Keratinocyte (primary cell): Measurements from ENCODE around the gene PDCD4. TPM values are rescaled to one million over a fixed set of nuclear protein-coding genes. Genes with fewer than 3 reads are reported as not detected.

Source experiments
- DNase-seq: peaks from one replicate; pipeline ENCODE4 v3.0.0-alpha.2; 2011; ENCODE audit warnings: low read depth, missing footprints, low spot score
- FAIRE-seq: peaks from 2 replicates; lab custom pipeline; 2011; peaks lifted over from hg19 to GRCh38; lab: Jason Lieb, UNC
- H2AFZ ChIP-seq: 2 replicates; pipeline ENCODE4 v1.6.0; 2012; ENCODE audit warnings: low read length, control low read depth, inconsistent platforms; ENCODE audit not compliant: control insufficient read depth
- H3K27ac ChIP-seq: 2 replicates; pipeline ENCODE4 v1.5.1; 2011; ENCODE audit warnings: low read length; ENCODE audit not compliant: control insufficient read depth, insufficient read depth
- H3K27me3 ChIP-seq: 3 replicates; pipeline ENCODE4 v1.6.0; 2011; ENCODE audit warnings: low read length; ENCODE audit not compliant: control insufficient read depth, insufficient read depth; ENCODE audit errors: extremely low read depth
- H3K36me3 ChIP-seq, 2 experiments: 2 replicates in 1 of 2; 3 replicates in 1 of 2; pipeline ENCODE4 v1.5.1; 2011; ENCODE audit warnings: low read length in 2 of 2, mild to moderate bottlenecking in 1 of 2; ENCODE audit not compliant: control insufficient read depth in 2 of 2, insufficient read depth in 2 of 2; ENCODE audit errors: extremely low read depth in 1 of 2
- H3K4me1 ChIP-seq: 3 replicates; pipeline ENCODE4 v1.5.1; 2011; ENCODE audit warnings: low read length; ENCODE audit not compliant: control insufficient read depth, insufficient read depth; ENCODE audit errors: extremely low read depth
- H3K4me2 ChIP-seq: 3 replicates; pipeline ENCODE4 v1.6.0; 2011; ENCODE audit warnings: low read depth, low read length; ENCODE audit not compliant: control insufficient read depth, insufficient read depth; ENCODE audit errors: extremely low read depth
- H3K4me3 ChIP-seq, 3 experiments: fragments of 200-600 bp in 1 of 3; sonication (generic) in 1 of 3; 2 replicates in 2 of 3; 3 replicates in 1 of 3; pipeline ENCODE4 v1.5.1; 2011 to 2016; ENCODE audit warnings: low read length in 3 of 3, mild to moderate bottlenecking in 3 of 3, control low read depth in 2 of 3, inconsistent platforms in 1 of 3, low read depth in 1 of 3, mixed read lengths in 1 of 3, mixed run types in 1 of 3, moderate library complexity in 1 of 3; ENCODE audit not compliant: control insufficient read depth in 2 of 3, insufficient read depth in 2 of 3; ENCODE audit errors: extremely low read depth in 1 of 3
- H3K79me2 ChIP-seq: 2 replicates; pipeline ENCODE4 v1.6.0; 2012; ENCODE audit warnings: low read length; ENCODE audit not compliant: control insufficient read depth, insufficient read depth
- H3K9ac ChIP-seq: 3 replicates; pipeline ENCODE4 v1.6.0; 2011; ENCODE audit warnings: low read length; ENCODE audit not compliant: control insufficient read depth, insufficient read depth; ENCODE audit errors: extremely low read depth
- H3K9me1 ChIP-seq: 3 replicates; pipeline ENCODE4 v1.6.0; 2011; ENCODE audit warnings: low read length; ENCODE audit not compliant: control insufficient read depth, insufficient read depth; ENCODE audit errors: extremely low read depth
- H3K9me3 ChIP-seq: 2 replicates; pipeline ENCODE4 v1.5.1; 2012; ENCODE audit warnings: low read depth, low read length; ENCODE audit not compliant: control insufficient read depth
- H4K20me1 ChIP-seq: 3 replicates; pipeline ENCODE4 v1.6.0; 2011; ENCODE audit warnings: low read length; ENCODE audit not compliant: control insufficient read depth, insufficient read depth; ENCODE audit errors: extremely low read depth
- EZH2 ChIP-seq: IDR thresholded peaks from one replicate; pipeline ENCODE4 v1.6.1; 2012; ENCODE audit warnings: inconsistent platforms, mild to moderate bottlenecking, low read length, moderate library complexity
- dilution Hi-C: fragments of 300-500 bp; cut with MboI; formaldehyde crosslinking; loops from one replicate; pipeline ENCODE4 v1.7.0; 2020; ENCODE audit warnings: low sequenced_read_pairs; ENCODE audit not compliant: extremely low pct_ligation_motif_present
- polyA plus RNA-seq, 5 experiments: library from polyadenylated mRNA; depleted of rRNA in 3 of 5; stranded (reverse) in 3 of 5; stranded (forward) in 1 of 5; unstranded in 1 of 5; fragments of >200 nt; gene quantifications; 1 replicate in 1 of 5; 2 replicates in 3 of 5; 3 replicates in 1 of 5; pipeline versions ENCODE4 v1.2.1 to v1.2.3, GENCODE V29; 2011 to 2012; ENCODE audit warnings: missing spikeins in 2 of 5, low read depth in 1 of 5, low replicate concordance in 1 of 5
- TF ChIP-seq, protein P1 (sequence below), 3 experiments: IDR thresholded peaks in 1 of 3; conservative IDR thresholded peaks in 1 of 3; optimal IDR thresholded peaks in 1 of 3; 2 replicates in 2 of 3; 3 replicates in 1 of 3; pipeline versions ENCODE3 to v1.5.1; 2011; ENCODE audit warnings: low read length in 3 of 3, mild to moderate bottlenecking in 3 of 3, moderate library complexity in 2 of 3, control low read depth in 1 of 3, inconsistent platforms in 1 of 3; ENCODE audit not compliant: insufficient read depth in 2 of 3; ENCODE audit errors: extremely low read depth in 1 of 3

PDCD4 gene
- polyA plus RNA-seq, 1 donor (not counting 4 experiments of a cell fraction or from before 2014, with no cell fraction given), result 146 TPM

DNA sequence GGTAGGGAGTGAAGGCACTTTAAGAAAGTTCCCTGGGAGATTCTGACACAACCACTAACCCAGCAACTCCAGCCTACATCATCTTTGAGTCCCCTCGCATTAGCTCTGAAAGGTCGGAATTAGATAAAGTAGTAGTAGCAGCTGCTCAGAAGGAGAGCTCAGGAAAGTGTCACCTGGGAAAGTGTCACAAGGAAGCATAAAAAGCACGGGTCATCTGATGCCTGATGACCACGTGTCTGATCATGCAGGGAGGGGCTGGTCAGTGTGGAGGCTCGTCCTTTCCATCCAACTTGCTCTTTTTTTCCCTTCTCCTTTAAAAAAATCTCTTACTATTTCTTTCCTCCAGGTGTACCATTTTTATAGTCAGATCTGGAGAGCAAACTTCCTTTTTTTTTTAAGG is 47.1 kb upstream of the PDCD4 start:
- Histone ChIP-seq H3K4me1 (peaks cover 6% of the 10 kb centered on the region), H3K9ac (no peak overlapping the region), H2AFZ (no peak overlapping the region), H3K4me3 (no peak overlapping the region), H3K27ac (no peak overlapping the region), H3K27me3 (no peaks in the 10 kb centered on the region), H3K36me3 (no peaks in the 10 kb centered on the region), H4K20me1 (no peaks in the 10 kb centered on the region), H3K9me1 (no peaks in the 10 kb centered on the region), H3K4me2 (no peak overlapping the region), H3K9me3 (no peaks in the 10 kb centered on the region), H3K79me2 (no peaks in the 10 kb centered on the region)
- dilution Hi-C loops, result no loop called here
- no peak for TF ChIP-seq EZH2
- TF ChIP-seq, protein P1, sequence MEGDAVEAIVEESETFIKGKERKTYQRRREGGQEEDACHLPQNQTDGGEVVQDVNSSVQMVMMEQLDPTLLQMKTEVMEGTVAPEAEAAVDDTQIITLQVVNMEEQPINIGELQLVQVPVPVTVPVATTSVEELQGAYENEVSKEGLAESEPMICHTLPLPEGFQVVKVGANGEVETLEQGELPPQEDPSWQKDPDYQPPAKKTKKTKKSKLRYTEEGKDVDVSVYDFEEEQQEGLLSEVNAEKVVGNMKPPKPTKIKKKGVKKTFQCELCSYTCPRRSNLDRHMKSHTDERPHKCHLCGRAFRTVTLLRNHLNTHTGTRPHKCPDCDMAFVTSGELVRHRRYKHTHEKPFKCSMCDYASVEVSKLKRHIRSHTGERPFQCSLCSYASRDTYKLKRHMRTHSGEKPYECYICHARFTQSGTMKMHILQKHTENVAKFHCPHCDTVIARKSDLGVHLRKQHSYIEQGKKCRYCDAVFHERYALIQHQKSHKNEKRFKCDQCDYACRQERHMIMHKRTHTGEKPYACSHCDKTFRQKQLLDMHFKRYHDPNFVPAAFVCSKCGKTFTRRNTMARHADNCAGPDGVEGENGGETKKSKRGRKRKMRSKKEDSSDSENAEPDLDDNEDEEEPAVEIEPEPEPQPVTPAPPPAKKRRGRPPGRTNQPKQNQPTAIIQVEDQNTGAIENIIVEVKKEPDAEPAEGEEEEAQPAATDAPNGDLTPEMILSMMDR (optimal IDR thresholded peaks at IDR 0.05 in 1 of 3, IDR thresholded peaks at IDR 0.05 in 1 of 3, conservative IDR thresholded peaks at IDR 0.05 in 1 of 3; ENCODE audit: extremely low read depth in 1 of 3, insufficient read depth in 2 of 3, low read length in 3 of 3), result no peak
- DNase-seq (no peak), FAIRE-seq (no peak)

DNA sequence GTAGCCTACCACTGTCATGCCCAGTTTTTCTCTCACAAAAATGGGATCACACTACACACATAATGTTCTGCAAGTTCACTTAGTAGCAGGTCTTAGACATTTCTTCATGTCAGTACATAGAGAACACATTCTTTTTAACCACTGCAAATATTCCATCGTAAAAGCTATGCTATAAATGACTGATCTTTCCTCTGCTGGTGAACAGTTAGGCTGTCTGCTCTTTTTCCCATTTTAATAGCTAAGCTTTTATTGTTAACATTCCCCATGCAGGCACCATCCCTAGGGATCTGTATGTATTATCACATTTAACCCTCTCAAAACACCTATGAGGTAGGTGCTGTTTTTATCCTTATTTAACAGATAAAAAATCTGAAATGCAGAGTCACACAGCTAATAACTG is 46.2 kb upstream of the PDCD4 start:
- no peak for DNase-seq
- H3K4me1 ChIP-seq, result peaks cover 5% of the 10 kb centered on the region
- dilution Hi-C loops, result no loop called here
- no peaks in the 10 kb centered on the region for H3K9me1 ChIP-seq
- H2AFZ ChIP-seq, result no peak overlapping the region
- no peak overlapping the region for H3K9ac ChIP-seq
- no peak overlapping the region for H3K4me2 ChIP-seq
- FAIRE-seq, result no peak
- H3K79me2 ChIP-seq, result no peaks in the 10 kb centered on the region
- H4K20me1 ChIP-seq, result no peaks in the 10 kb centered on the region
- no peaks in the 10 kb centered on the region for H3K36me3 ChIP-seq
- TF ChIP-seq, protein P1 (optimal IDR thresholded peaks at IDR 0.05 in 1 of 3, IDR thresholded peaks at IDR 0.05 in 1 of 3, conservative IDR thresholded peaks at IDR 0.05 in 1 of 3; ENCODE audit: extremely low read depth in 1 of 3, insufficient read depth in 2 of 3, low read length in 3 of 3), result no peak
- no peak for TF ChIP-seq EZH2
- no peak overlapping the region for H3K4me3 ChIP-seq
- H3K27ac ChIP-seq, result no peak overlapping the region
- H3K27me3 ChIP-seq, result no peaks in the 10 kb centered on the region
- H3K9me3 ChIP-seq, result no peaks in the 10 kb centered on the region
